KOPT-K1 (cell line): ENCODE data around the gene TP53I13.

Source experiments
- H3K27ac ChIP-seq: fragments of 200-600 bp; sonication (generic); 2 replicates; pipeline ENCODE4 v1.5.1; 2016; ENCODE audit warnings: antibody characterized with exemption, mild to moderate bottlenecking, low read depth, low read length; ENCODE audit not compliant: poor library complexity, severe bottlenecking
- H3K36me3 ChIP-seq: fragments of 200-600 bp; sonication (generic); 2 replicates; pipeline ENCODE4 v1.5.1; 2017; ENCODE audit warnings: antibody characterized with exemption, mild to moderate bottlenecking, low read length, moderate library complexity; ENCODE audit not compliant: insufficient read depth
- H3K9me3 ChIP-seq: fragments of 200-600 bp; sonication (generic); 2 replicates; pipeline ENCODE4 v1.5.1; 2017; ENCODE audit warnings: antibody characterized with exemption, low read length, mild to moderate bottlenecking; ENCODE audit not compliant: insufficient read depth, poor library complexity, severe bottlenecking

The TP53I13 gene

DNA sequence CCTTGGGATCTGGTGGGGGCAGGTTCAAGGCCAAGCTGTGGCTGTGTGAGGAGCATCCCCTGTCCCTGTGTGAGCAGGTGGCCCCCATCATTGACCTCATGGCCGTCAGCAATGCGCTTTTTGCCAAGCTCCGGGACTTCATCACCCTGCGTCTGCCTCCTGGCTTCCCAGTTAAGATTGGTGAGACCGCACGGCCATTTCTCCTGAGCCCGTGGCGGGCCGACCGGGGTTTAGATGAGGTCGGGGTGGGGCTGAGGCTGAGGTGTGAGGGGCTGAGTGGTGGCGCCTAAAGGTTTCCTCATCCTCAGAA is 43.5 kb downstream of the TP53I13 start:
- no peaks in the 10 kb centered on the region for H3K36me3 ChIP-seq
- no peaks in the 10 kb centered on the region for H3K9me3 ChIP-seq
- H3K27ac ChIP-seq, result no peak overlapping the region

DNA sequence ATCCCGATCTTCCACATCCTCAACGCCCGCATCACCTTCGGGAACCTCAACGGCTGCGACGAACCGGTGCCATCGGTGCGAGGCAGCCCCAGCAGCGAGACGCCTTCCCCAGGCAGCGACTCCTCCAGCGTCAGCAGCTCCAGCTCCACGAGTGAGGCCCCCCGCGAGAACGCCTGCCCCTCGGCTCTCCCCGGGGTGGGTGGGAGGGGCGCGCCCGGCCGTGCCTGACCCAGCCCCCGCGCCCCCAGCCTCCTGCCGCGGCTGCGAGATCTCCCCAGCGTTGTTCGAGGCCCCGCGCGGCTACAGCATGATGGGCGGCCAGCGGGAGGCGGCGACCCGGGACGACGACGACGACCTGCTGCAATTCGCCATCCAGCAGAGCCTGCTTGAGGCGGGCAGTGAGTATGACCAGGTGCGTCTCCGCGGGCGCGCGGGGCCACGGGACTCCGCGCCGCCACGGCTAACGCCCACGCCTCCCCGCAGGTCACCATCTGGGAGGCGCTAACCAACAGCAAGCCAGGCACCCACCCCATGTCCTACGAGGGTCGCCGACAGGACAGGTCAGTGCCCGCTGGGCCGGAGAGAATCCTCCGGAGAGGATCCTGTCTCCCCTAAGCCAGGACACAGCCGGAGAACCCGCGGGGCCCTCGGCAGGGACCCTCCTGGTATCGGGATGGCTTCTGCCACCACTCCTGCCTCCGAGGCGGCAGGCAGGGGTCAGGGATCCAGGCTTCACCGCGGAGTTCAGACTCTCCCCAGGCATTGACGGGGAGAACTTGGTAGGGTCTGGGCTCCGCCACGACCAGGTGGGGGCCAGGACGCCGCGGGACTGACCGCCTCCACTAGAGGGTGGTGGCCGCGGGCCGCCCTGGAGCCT is 44.1 kb downstream of the TP53I13 start:
- Histone ChIP-seq H3K9me3 (no peaks in the 10 kb centered on the region), H3K36me3 (no peaks in the 10 kb centered on the region), H3K27ac (no peak overlapping the region)

DNA sequence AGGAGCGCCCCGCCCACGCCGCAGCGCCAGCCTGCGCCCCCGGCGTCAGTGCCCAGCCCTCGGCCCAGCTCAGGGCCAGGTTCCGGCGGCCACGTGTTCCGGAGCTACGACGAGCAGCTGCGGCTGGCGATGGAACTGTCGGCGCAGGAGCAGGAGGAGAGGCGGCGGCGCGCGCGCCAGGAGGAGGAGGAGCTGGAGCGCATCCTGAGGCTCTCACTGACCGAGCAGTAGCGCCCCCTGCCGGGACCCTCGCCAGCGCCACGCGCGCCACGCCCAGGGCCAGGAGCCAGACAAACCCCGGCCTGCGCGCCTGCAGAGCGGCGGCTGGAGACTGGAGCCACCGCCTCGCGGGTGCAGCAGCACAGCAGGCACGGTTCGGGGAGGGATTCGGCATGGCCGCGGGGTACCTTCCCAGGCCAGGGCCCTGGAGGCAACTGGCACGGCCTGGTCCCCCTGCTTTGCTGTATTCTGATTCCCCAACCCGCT is 44.9 kb downstream of the TP53I13 start:
- no peaks in the 10 kb centered on the region for H3K36me3 ChIP-seq
- H3K27ac ChIP-seq, result no peak overlapping the region
- no peaks in the 10 kb centered on the region for H3K9me3 ChIP-seq

DNA sequence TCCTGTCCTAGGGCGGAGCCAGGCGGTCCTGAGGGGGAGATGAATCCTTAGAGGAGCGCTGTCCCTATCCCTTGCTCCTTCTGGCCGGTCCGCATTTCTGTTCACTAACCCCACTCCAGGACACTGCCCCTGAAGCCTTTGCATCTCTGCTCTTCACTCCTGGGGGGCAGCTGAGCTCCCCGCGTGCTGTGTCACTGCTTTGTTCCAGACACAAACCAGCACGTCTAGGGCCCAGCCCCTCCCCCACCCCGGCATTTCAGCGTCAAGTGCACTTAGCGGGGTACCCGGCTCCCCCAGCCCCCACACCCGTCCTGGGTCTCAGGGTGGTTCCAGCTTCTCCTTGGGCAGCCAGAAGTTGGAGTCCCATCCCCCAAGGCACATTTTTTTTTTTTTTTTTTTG is 45.4 kb downstream of the TP53I13 start:
- Histone ChIP-seq H3K27ac (no peak overlapping the region), H3K36me3 (no peaks in the 10 kb centered on the region), H3K9me3 (no peaks in the 10 kb centered on the region)

DNA sequence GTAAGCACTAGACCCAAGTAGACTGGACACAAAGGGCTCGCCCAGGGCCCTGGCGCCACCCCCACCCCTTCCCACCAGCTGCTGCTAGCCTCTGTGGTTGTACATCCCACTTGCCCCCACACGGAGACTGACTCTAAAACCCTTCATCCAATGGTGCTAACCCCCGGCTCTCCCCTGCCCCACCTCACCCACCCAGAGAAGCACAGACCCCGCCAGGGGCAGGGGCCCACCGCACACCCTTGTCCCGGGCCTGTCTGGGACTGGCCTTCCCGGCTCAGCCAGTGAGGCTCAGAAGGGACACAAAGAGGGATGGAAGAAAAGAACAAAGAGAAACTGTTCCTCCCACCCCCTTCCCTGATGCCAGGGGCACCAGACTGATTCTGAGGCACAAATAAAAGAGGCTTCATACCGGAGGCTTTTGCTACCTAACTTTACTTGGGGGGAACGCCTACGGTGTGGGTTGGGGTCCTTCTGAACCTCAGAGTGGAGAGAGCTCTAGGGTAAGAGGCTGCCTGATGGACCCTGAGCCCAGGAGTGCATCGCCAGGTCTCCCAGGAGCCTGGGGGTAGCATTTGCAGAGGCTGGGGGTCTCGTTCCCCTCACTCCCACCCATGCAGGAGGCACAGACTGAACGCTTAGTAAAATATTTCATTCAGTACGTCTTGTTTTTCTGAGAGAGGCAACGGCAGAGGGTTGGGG is 46.0 kb downstream of the TP53I13 start:
- Histone ChIP-seq H3K36me3 (no peaks in the 10 kb centered on the region), H3K9me3 (no peaks in the 10 kb centered on the region), H3K27ac (no peak overlapping the region)

DNA sequence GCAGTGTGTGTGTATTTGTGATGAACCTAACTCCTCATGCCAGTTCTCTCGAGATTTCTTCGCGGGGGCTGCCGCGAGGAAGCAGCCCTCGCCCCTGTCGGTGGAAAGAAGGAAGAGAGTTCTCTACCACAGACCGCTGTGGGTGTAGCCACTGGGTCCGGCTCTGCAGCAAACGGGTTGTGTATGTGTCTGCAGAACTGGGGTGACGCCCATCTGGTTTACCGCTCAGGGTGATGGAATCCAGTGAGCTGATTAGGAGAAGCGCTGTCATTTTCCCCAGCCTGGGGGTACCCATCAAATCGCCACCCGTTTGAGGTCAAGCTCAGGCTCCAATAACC is 46.5 kb downstream of the TP53I13 start:
- Histone ChIP-seq H3K9me3 (no peaks in the 10 kb centered on the region), H3K27ac (no peak overlapping the region), H3K36me3 (no peaks in the 10 kb centered on the region)

DNA sequence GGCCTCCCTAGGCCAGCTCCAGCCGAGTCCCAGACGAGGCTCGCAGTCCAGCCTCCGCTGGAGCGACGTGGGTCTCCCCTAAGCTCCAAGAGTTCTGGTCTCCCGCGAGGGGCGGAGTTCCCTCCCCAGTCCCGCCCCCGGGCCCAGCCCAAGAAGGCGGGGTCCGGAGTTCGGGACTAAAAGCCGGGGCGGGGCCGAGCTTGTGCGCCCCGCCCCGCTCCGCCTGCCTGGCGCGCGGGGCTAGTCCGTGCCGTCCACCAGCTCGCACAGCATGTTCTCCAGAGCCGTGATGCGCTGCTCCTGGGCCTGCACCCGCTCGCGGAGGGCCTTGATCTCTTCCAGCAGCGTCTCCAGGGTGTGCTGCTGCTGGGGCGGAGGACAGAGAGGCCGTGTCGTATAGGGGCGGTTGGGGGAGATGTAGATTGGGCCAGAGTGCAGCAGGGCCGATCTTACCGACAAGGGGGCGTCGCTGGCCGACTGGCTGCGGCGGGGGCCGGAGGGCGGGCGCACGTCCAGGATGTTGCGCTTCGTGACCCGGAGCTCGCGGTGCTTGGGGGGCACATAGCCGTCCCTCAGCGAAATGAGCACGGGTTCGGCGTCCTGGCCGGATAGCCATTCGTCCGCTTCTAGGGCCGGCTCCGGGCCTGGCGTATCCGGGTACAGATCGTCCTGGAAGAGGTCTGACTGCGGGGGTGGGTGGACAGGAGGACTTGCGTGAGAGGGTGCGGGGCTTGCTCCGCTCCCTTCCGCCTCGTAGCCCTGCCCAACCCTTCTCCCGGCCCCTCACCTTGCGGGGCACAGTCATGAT is 47.2 kb downstream of the TP53I13 start:
- H3K9me3 ChIP-seq, result no peaks in the 10 kb centered on the region
- no peak overlapping the region for H3K27ac ChIP-seq
- H3K36me3 ChIP-seq, result no peaks in the 10 kb centered on the region

DNA sequence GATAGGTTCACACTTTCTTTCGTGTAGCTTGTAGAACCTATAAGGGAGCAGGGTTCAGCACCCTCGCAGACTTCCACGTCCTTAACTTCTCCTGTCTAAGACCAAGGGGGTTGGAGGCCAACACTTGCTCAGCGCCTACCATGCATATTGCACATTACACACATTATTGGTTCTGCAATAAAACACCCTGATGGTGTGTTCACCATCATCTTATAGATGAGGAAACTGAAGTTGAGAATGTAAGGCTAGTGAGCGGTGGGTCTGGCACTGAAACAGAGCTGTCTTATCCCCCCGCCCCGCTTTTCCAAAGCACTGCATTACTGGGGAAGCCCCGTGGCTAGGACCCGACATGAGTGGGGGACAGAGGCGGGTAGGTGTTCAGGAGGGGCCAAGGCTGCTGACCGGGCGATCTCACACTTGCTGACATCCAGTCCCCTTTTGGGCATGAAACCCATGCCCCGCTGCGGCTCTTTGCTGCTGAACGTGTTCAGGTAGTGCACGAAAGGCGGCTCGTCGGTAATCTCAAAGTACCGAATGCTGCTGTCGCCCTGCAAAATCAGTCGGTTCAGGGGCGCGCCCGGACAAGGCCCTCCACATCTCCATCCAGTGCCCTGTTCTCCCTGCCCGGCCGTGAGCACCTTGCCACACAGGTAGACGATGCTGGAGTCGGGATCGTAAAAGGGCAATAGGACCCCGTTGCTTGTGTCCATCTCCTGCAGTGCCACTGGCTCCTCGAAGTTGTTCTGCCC is 48.0 kb downstream of the TP53I13 start:
- no peak overlapping the region for H3K27ac ChIP-seq
- H3K9me3 ChIP-seq, result no peaks in the 10 kb centered on the region
- H3K36me3 ChIP-seq, result no peaks in the 10 kb centered on the region

DNA sequence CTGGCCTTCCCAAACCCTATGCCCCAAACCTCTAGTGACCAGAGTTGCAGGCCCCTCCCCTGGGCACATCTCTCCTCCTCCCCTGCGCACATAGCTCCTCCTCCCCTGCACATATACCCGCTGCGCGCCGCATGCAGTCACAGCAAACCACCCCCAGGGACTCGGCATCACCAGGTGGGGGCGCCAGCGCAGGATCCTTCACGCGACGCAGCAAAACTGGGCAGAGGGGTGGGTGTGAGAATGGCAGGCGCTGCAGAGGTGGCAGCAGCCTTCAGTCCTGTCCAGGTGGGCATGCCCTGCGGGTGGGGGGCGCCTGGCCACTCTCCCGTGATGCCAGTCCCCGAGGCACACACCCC is 48.6 kb downstream of the TP53I13 start:
- H3K27ac ChIP-seq, result peak overlapping the region; percentile 46
- H3K9me3 ChIP-seq, result no peaks in the 10 kb centered on the region
- no peaks in the 10 kb centered on the region for H3K36me3 ChIP-seq

DNA sequence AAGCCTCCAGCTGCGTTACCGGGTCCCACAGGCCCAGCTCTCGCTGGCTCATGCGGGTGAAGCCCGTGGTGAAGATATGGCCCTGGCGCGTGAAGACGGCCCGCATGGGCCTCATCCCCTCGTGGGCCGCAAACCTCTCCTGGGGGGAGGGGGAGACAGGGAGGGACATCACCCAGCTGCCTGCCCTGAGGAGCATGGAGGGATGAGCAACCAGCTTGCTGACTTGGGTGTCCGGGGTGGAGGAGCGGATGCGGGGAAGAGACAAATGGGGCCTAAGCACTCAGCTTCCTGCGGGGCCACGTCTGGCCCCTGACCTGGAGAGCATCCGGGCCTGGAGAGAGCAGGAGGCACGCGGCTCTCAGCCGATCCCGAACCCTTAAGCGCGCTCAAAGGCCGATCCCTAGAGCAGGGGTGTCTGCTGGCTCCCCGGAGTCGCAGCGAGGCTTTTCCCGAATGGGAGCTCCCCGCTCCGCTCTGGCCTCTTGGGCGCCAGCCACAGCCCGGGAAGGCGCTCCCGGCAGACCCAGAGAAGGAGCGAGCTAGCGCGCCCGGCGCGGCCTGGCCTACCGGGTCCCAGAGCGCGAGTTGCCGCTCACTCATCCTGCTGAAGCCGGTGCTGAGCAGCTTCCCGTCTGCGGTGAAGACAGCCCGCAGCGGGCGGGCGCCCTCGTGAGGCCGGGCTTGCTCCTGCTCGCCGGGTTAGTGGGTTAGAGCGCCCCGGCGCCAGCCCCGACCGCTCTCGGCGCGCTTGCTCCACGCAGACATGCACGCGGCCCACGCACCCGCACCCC is 49.2 kb downstream of the TP53I13 start:
- peak overlapping the region; percentile 46 for H3K27ac ChIP-seq
- H3K9me3 ChIP-seq, result no peaks in the 10 kb centered on the region
- H3K36me3 ChIP-seq, result no peaks in the 10 kb centered on the region

DNA sequence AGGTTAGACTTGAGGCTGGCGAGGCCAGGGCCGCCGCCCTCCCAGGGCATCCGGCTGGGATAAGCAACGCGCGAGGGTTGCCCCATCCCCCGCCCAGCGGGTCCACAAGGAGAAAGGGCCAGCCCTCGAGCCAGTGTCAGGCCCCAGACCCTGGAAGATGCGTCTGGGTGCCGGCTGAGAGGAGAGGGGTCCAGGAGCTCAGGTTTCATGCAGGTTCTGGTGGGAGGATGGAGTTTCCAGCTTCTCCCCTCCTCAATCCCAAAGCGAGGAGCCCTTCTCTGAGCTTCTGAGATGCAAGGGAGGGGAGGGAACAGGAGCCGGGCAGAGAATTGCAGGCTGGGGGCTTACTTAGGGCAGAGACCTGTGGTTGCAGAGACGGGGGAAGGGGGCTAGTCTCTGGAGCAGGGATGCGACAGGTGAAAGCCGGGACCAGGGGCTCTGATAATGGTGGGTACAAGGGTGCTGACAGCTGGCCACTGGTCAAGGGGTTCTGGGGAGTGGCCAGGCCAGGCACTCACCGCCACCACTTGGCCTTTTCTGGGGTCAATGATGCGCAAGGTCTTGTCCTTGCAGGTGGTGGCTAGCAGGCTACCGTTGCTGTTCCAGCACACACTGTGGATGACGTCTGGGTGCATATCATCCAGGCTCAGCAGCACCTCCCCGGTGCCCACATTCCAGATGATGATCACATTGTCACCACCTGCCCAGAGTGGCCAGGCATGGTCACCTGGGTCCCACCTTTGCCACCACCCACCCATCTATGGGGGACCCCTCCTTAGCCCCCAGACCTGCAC is 50.0 kb downstream of the TP53I13 start:
- H3K36me3 ChIP-seq, result no peaks in the 10 kb centered on the region
- no peaks in the 10 kb centered on the region for H3K9me3 ChIP-seq
- no peak overlapping the region for H3K27ac ChIP-seq

DNA sequence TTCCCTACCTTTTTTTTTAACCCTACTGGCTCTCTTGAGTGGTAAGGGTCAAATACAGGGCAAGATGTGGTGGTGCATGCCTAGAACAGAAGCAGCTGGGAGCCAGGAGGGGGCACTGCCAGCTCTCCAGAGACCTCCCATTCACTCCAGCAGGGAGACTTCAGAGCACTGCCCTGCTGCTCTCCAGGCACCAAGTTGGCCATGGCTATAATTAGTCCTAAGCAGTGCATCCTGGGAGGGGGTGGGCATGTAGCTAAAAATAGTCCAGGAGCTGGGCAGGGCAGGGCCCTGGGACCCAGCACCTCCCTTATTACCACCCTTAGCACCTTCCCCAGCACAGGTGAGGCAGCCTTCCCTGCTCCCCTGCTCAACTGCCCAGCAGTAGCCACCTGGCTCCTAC is 50.8 kb downstream of the TP53I13 start:
- Histone ChIP-seq H3K36me3 (no peaks in the 10 kb centered on the region), H3K27ac (no peak overlapping the region), H3K9me3 (no peaks in the 10 kb centered on the region)

DNA sequence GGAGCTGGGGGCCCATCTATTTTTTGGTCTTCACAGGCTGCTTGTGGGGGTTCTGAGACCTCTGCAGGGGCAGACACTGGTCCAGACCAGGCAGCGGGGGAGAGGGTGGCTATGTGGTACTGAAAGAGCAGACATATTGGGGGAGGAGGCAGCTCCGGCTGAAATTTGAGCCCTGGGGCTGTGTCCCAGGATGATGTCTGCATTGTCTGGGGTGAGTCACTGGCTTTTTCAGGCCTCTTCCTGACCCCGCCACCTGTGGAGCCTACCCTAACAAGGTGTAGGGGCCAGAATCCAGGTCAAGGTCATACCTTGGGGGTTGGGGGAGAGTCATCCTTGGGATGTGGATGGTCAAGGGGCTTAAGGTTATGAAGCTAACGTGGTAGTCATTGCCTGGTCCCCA is 51.8 kb downstream of the TP53I13 start:
- no peaks in the 10 kb centered on the region; the same call in 1 of the 2 replicates for H3K36me3 ChIP-seq
- H3K9me3 ChIP-seq, result no peaks in the 10 kb centered on the region
- no peak overlapping the region for H3K27ac ChIP-seq
